ENCODE data around the gene CFAP77. TPM values are rescaled to one million over a fixed set of nuclear protein-coding genes. Genes with fewer than 3 reads are reported as not detected.
"Not testable (repeated sequence)": the region's sequence is repeated elsewhere in the genome, so short reads cannot be mapped to it uniquely, and the experiment has no call there.

CFAP77 gene
- polyA plus RNA-seq = not detected

DNA sequence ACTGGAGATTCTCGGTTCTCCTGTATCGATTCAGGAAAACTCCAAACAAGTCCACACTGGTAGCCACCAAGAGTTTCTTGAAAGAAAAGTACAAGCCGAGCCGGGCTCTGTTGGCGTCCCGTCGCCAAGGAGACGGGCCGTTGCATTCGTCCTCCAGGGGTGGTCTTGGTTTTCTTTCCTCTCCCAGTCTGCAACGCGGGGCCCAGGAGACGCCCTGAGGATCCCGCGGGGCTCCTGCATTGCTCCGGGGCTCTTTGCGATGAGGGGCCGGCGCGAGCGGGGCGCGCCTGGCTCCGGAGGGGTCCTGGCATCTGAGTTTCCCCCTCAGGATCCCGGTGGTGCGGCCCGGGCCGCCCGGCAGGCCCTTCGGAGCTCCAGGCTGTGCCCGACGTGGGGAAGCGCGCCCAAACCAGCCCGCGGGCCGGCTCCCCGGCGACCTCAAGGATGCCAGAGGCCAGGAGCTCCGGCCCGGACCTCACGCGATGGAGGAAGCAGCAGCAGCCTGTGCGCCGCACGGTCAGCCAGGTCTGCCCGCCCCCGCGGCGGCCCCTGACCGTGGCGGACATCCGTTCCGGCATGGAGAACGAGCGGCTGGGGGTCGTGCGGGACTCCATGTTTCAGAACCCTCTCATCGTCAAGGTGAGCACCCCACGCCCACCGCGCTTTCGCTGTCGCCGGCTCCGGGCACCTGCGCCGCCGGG, at the start of gene CFAP77:
CFAP77 (plus strand) TSS at position 384 of the 701 bp plus-strand sequence; CDS start at position 445, 61 bp downstream.
- WGBS, 3 donors = 1 to 2% (median 1%) methylated on average over 61 to 69 of the region's 69 CpGs
- H3K27ac ChIP-seq (ENCODE audit: low read depth, low read length) = no peak within 1 kb of the TSS

DNA sequence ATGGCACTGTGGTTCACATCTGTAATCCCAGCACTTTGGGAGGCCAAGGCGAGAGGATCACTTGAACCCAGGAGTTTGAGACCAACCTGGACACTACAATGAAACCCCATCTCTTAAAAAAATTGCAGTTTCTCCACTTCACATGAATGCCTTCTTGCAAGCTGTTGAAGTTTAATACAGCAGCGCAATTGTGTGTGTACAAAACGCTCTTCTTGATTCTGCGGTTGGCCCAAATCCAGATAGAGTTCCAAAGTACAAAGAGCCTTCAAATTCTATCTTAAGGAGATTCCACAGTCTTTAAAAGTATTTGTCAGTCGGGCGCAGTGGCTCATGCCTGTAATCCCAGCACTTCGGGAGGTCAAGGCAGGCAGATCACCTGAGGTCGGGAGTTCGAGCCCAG, 45.9 kb upstream of the CFAP77 start:
- no peak overlapping the region for H3K27ac ChIP-seq (ENCODE audit: low read depth, low read length)
- 87 to 95% (median 91%) methylated on average over 9 of the region's 9 CpGs for WGBS, 3 donors

DNA sequence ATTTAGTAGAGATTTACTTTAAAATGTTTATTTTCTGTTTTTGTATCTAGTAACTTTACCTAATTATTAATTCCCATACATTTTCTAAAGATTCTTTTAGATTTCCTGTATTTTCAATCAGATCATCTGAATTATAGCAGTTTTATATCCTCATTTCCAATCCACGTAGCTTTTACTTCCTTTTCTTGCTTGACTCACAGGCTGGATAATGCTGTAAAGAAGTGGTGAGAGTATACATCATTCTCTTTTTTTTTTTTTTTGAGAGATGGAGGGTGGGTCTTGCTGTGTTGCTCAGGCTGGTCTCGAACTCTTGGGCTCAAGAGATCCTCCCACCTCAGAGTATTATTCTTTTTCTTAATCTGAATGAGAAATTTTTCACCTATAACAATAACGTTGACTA, 44.0 kb upstream of the CFAP77 start:
- no peak overlapping the region for H3K27ac ChIP-seq (ENCODE audit: low read depth, low read length)
- WGBS, 3 donors = 59 to 70% (median 61%) methylated on average over 3 of the region's 3 CpGs

DNA sequence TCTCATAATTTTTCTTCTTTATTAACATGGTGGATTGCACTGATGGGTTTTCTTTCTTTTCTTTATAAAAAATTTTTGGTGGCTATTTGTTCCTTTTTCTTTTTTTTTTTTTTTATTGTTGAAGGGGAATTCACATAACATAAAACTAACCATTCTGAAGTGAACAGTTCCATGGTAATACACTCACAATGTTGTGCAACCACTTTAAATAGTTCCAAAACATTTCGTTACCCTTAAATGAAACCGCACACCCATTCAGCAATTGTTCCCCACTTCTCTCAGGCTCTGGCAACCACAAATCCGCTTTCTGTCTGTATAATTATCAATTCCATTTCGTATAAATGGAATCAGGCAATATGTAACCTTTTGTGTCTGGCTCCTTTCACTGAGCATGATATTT, 43.5 kb upstream of the CFAP77 start:
- H3K27ac ChIP-seq (ENCODE audit: low read depth, low read length) = no peak overlapping the region
- WGBS, 3 donors = 75 to 87% (median 81%) methylated on average over 4 of the region's 4 CpGs

DNA sequence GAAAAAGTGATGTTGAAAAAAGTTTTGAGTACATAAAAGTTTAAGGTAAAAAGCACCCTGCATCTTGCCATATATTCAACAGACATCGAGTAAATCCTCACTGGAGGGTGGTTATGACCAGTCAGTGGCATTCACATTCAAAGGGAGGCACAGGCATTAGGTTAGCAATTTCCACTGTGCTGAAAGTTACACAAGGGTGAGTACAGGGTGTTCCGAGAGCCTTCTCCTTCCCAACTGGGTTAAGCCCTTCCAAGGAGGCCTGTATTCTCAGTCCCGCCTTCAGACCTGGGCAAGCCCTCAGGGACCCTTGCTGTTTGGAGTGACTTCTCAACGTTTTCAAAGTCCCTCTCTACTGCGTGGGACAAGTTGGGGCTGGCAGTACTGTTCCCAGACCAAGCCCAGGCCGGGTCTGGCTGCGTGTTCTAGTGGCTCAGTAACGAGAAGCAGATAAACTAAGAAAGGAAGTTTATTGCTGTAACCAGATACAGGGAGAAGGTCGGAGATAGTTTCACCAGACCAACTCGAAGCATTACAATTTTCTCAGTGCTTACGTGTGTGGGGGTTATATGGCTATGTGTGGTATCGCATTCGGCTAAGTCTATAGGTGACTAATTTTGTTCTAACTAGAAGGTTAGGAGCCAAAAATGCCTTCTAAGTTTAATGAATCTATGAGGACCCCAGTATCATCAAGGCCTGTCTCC, 42.2 kb upstream of the CFAP77 start:
- 69 to 76% (median 70%) methylated on average over 13 of the region's 13 CpGs for WGBS, 3 donors
- H3K27ac ChIP-seq (ENCODE audit: low read depth, low read length) = no peak overlapping the region

DNA sequence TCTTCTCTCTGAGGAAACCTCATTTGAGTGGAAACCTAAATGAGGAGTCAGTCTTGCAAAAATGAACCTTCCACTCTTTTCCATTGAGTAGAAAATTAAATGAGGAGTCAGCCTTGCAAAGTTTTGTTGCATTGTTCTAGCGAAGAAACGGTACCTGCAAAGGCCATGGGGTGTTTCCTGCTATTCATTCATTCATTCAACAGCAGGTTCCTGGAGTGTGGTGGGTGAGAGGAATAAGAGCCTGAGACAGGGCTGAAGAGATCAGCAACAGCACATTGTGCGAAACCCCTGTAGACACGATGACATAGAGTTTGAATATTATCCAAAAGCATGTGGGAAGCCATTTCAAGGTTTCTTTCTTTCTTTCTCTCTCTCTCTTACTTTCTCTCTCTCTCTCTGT, 40.6 kb upstream of the CFAP77 start:
- 72 to 93% (median 82%) methylated on average over 4 of the region's 4 CpGs for WGBS, 3 donors

DNA sequence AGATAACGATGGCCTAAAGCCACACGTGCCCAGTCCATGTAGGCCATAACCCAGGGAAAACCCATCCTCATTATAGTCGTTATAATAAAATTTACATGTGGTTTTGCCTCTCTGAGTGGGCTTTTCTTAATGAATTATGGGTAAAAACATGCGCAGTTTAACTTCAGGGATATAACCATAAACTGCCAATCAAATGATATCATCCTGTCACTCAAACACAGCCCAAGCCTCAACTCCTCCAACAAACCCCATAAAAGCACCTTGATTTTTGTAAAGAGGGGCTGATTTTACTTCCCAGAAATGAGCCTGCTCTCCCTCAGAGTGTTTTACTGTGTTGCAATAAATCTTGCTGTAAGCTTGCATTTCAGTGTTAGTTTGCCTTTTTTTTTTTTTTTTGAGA, 39.4 kb upstream of the CFAP77 start:
- H3K27ac ChIP-seq (ENCODE audit: low read depth, low read length) = no peak overlapping the region
- 82 to 84% (median 84%) methylated on average over 4 of the region's 4 CpGs for WGBS, 3 donors

More for the DNA sequence above, 40.6 kb upstream of the CFAP77 start:
- H3K27ac ChIP-seq (ENCODE audit: low read depth, low read length) = no peak overlapping the region

DNA sequence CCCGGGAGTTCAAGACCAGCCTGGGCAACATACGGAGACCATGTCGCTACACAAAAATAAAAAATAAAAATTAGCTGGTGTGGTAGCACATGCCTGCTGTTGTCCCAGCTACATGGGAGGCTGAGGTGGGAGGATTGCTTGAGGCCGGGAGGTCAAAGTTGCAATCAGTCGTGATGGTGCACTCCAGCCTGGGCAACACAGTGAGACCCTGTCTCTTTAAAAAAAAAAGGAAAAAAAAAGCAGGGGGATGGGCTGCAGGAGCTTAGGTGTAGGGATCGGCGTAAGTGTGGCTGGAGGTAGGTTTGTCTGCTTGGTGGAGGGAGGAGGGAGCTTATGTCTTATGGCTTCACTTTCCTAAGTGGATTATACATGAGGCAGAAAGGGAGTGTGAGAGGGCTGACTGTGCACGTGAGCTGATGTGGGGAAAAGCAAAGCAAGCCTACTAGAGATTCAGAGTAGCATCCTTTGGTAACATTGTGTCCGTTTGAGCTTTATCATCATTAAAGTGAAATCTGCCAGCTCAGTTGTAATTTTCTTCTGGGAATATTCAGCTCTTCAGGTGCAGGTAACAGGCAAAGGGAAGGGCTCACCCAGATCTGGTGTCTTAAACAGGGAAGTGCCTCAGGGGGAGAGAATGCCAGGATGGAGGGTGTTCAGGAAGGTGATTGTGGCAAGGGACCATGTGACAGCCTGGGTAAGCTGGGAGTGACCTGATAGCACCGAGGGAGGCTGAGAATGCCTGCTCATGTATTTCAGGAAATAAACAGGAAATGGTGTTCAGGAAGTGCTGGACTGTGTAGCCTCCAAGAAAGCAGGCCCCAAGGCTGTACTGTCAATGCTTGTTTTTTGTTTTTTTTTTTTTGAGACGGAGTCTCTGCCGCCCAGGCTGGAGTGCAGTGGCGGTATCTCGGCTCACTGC, 37.6 kb upstream of the CFAP77 start:
- H3K27ac ChIP-seq (ENCODE audit: low read depth, low read length) = no peak overlapping the region
- 51 to 75% (median 54%) methylated on average over 14 of the region's 14 CpGs for WGBS, 3 donors

DNA sequence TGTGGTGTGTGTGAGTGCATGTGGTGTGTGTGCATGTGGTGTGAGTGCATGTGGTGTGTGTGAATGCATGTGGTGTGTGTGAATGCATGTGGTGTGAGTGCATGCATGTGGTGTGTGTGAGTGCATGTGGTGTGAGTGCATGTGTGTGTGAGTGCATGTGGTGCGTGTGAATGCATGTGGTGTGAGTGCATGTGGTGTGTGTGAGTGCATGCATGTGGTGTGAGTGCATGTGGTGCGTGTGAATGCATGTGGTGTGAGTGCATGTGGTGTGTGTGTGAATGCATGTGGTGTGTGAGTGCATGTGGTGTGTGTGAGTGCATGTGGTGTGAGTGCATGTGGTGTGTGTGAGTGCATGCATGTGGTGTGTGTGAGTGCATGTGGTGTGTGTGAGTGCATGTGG, 32.2 kb upstream of the CFAP77 start:
- not testable (repeated sequence) for H3K27ac ChIP-seq (ENCODE audit: low read depth, low read length)
- WGBS, 3 donors = 95 to 100% (median 98%) methylated on average over 2 of the region's 2 CpGs

DNA sequence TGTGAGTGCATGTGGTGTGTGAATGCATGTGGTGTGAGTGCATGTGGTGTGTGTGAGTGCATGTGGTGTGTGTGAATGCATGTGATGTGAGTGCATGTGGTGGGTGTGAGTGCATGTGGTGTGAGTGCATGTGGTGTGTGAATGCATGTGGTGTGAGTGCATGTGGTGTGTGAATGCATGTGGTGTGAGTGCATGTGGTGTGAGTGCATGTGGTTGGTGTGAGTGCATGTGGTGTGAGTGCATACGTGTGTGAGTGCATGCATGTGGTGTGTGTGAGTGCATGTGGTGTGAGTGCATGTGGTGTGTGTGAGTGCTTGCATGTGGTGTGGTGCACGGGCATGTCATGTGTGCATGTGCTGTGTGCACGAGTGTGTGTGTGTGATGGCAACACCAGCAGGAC, 31.6 kb upstream of the CFAP77 start:
- 95 to 97% (median 97%) methylated on average over 3 of the region's 3 CpGs for WGBS, 3 donors
- not testable (repeated sequence) for H3K27ac ChIP-seq (ENCODE audit: low read depth, low read length)

DNA sequence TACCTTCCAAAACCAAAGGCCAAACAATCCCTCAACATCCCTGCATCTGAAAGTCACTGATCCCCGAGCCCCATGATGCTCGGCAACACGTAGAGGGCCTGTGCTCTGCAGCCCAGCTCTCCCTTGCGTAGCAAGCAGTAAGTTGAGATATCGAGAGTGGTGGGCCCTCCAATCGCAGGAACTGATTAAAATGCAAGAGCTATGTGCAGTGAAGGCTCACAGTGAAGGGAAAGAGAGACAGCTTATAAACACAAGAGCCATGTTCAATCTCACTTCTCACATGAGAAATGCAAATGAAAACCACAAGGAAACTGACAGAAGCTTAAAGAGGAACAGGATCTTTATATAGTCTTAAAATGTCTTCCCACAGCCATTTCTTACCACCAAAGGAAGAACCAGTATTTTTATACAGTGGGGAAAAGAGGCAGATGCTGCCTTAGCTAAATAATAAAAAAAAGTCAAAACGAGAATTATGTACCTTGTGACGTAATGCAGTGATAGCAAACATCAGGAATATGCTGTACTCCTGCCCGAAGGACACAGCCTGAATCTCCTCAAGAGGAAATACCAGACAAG, 28.0 kb upstream of the CFAP77 start:
- WGBS, 3 donors = 76 to 80% (median 77%) methylated on average over 9 of the region's 9 CpGs
- H3K27ac ChIP-seq (ENCODE audit: low read depth, low read length) = no peak overlapping the region

DNA sequence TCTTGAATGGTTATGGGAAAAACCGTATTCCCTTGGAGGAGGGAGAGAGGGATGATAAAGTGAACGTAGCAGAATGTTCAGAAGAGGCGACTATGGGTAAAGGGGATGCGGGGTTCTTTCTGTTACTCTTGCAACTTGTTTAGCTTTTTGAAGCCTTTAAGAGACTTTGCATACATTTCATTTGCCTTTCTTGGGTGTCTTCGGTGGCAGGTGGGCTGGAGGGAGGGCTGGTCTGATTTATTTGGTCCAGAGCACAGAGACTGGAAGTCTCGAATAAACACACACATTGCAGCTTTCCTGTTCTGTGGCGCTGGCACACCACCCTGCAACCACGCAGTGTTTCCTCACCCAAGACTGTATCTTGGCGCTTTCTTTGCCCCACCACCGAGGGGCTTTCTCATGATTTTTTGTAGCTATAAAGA, 26.5 kb upstream of the CFAP77 start:
- WGBS, 3 donors = 68 to 87% (median 70%) methylated on average over 10 of the region's 10 CpGs

DNA sequence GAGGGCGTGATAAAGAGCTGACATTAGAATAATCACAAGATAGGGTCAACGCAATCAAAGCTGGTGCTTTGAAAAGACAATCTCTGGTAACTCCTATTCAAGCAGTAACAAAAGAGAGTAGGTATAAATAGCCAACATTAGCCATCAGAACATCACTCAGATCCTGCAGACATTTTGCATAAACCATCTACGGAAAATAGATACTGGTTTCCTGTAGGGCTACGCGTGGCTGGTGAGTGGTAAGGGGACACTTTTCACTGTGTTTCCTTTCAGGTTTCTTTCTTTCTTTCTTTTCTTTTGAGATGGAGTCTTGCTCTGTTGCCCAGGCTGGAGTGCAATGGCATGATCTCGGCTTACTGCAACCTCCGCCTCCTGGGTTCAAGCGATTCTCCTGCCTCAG, 25.6 kb upstream of the CFAP77 start:
- no peak overlapping the region for H3K27ac ChIP-seq (ENCODE audit: low read depth, low read length)
- WGBS, 3 donors = 84 to 94% (median 89%) methylated on average over 7 to 8 of the region's 8 CpGs

More for the DNA sequence above, 26.5 kb upstream of the CFAP77 start:
- no peak overlapping the region for H3K27ac ChIP-seq (ENCODE audit: low read depth, low read length)

DNA sequence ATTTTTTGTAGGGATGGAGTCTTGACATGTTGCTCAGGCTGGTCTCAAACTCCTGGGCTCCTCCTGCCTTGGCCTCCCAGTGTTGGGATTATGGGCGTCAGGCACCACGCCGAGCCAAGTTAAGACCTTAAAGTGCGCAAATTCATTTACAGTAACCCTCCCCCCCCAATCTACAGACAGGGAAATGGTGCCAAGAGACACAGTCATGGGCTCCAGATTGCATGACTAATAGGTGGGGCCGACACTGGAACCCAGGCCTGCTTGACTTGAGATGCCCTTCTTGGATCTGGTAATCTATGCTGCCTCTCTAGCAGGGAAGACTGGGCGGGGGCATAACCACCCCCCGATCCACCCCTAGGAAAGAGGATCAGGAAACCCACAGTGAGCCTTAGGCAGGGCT, 22.9 kb upstream of the CFAP77 start:
- WGBS, 3 donors = 95 to 97% (median 96%) methylated on average over 7 of the region's 7 CpGs
- no peak overlapping the region for H3K27ac ChIP-seq (ENCODE audit: low read depth, low read length)

DNA sequence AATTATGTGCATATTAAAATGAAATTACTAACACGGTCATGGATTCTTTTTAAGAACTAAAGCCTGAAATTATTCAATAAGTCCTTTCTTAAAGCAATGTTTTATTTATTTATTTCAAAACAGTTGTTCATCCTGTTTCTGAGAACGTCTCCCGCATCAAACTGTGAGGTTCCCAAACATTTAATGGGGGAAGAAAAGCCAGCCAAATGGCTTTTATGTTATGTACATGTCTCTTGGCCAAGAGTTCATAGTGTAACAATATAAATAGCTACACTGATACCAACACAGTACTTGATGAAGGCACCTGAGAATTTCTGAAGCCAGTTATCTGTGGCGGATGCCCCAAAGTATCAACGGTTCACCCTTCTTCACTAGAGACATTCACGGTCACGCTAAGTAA, 19.0 kb upstream of the CFAP77 start:
- WGBS, 3 donors = 75 to 80% (median 78%) methylated on average over 7 of the region's 7 CpGs

DNA sequence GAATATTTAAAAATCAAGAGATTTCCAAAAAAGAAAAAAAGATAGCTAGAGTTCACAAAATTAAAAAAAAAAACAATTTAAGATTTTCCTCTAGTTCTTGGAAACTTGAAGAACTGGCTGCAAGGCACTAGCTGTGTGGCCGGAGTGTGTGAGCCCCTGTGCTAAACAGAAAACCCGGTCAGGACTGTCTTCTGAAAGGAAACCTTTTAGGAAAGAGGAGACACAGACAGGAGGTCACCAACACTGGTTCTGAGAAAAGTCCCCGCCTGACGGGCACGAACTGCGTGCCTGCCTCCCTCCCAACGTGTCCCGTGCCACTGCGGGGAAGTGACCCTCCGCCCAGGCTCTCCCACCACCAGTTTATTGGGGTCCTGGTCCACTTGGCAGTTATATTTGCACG, 18.6 kb upstream of the CFAP77 start:
- H3K27ac ChIP-seq (ENCODE audit: low read depth, low read length) = no peak overlapping the region
- 89 to 95% (median 91%) methylated on average over 11 of the region's 11 CpGs for WGBS, 3 donors

More for the DNA sequence above, 19.0 kb upstream of the CFAP77 start:
- no peak overlapping the region for H3K27ac ChIP-seq (ENCODE audit: low read depth, low read length)

DNA sequence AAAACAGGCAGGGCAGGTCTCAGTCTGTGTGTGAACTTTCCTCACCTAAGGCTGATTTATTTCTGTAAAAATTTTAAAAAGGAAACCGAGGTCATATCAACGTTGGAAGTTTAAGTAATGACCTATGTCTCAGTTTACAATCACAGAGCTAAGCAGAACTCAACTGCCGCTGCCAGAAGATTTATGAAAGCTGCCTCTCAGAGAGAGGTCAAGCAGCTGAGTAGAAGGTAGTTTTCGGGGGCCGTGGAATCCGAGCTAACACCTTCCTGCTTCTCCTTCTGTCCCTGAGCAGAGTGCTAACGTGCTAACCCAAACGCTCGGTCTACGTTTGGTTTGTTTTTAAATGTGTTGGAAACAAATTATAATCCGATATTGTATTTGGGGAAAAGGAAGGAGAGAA, 14.5 kb upstream of the CFAP77 start:
- 81 to 86% (median 82%) methylated on average over 11 of the region's 11 CpGs for WGBS, 3 donors
- no peak overlapping the region for H3K27ac ChIP-seq (ENCODE audit: low read depth, low read length)

DNA sequence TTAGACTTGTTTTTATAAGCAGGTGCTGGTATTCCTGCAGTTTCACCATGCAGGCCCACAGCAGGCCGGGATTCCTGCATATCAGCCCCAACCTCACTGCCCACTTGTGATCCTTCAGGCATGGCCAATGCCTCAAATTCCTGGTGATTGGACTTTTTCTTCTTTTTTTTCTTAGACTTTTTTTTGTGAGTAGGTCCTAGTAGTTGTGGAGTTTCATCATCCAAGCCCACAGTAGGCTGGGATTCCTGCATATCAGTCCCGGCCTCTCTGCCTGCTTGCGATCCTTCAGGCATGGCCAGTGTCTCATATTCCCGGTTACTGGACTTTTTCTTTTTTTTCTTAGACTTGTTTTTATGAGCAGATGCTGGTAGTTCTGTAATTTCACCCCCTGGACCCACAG, 8.2 kb upstream of the CFAP77 start:
- no peak overlapping the region for H3K27ac ChIP-seq (ENCODE audit: low read depth, low read length)
- WGBS, 3 donors = 93 to 96% (median 94%) methylated on average over 4 of the region's 4 CpGs

Measured in adipose tissue (tissue), 3 donors.